OCI-LY3 (cell line): ENCODE results near the gene SGPL1.

ENCODE experiments used
- EZH2phosphoT487 ChIP-seq: fragments of 200-600 bp; shearing (Covaris generic); IDR thresholded peaks from 2 replicates; pipeline ENCODE4 v1.6.1; 2018; ENCODE audit warnings: antibody characterized with exemption, mixed run types, low read depth
- TF ChIP-seq, protein P1 (sequence below): fragments of 200-600, 300-600 bp; sonication (generic); IDR thresholded peaks from 2 replicates; pipeline ENCODE4 v1.5.1; 2014; ENCODE audit warnings: antibody characterized with exemption, low read length, low read depth

DNA sequence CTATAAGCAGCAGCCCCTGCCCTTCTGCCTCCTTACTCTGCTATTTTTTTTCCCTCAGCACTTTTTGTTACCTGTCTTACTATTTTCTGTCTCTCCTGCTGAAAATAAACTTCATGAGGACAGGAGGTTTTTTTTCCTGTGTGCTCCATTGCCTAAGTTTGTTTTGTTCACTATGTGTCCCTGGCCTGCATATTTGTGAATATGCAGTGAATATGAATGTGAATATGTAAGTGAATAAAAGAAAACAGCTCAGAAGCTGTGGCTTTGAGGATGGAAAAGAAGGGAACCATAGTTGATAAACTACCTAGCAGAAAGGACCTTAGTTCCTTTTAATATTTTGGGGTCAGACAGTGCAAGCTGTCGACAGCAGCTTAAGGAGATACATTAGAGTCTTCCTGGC is 37.7 kb downstream of the SGPL1 start:
- TF ChIP-seq, protein P1, sequence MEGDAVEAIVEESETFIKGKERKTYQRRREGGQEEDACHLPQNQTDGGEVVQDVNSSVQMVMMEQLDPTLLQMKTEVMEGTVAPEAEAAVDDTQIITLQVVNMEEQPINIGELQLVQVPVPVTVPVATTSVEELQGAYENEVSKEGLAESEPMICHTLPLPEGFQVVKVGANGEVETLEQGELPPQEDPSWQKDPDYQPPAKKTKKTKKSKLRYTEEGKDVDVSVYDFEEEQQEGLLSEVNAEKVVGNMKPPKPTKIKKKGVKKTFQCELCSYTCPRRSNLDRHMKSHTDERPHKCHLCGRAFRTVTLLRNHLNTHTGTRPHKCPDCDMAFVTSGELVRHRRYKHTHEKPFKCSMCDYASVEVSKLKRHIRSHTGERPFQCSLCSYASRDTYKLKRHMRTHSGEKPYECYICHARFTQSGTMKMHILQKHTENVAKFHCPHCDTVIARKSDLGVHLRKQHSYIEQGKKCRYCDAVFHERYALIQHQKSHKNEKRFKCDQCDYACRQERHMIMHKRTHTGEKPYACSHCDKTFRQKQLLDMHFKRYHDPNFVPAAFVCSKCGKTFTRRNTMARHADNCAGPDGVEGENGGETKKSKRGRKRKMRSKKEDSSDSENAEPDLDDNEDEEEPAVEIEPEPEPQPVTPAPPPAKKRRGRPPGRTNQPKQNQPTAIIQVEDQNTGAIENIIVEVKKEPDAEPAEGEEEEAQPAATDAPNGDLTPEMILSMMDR = no peak
- no peak for TF ChIP-seq EZH2phosphoT487
